IMR-90 (cell line): Measurements from ENCODE around the gene ACP4.

ENCODE experiments used
- BHLHE40 ChIP-seq: fragments of 150-350 bp; IDR thresholded peaks from 2 replicates; pipeline ENCODE4 v1.6.1; 2016; ENCODE audit warnings: mild to moderate bottlenecking, low read depth, low read length
- MAZ ChIP-seq: IDR thresholded peaks from 2 replicates; pipeline ENCODE4 v1.6.1; 2012; ENCODE audit warnings: low read depth, mild to moderate bottlenecking, low read length, improper control_type of control experiment, moderate library complexity, borderline replicate concordance
- RAD21 ChIP-seq: IDR thresholded peaks from 2 replicates; pipeline ENCODE4 v1.6.1; 2012; ENCODE audit warnings: low read length, improper control_type of control experiment
- TF ChIP-seq, protein P1 (sequence below): conservative IDR thresholded peaks from 2 replicates; pipeline ENCODE4 v1.5.1; 2012; ENCODE audit warnings: mild to moderate bottlenecking, low read depth, low read length, improper control_type of control experiment

DNA sequence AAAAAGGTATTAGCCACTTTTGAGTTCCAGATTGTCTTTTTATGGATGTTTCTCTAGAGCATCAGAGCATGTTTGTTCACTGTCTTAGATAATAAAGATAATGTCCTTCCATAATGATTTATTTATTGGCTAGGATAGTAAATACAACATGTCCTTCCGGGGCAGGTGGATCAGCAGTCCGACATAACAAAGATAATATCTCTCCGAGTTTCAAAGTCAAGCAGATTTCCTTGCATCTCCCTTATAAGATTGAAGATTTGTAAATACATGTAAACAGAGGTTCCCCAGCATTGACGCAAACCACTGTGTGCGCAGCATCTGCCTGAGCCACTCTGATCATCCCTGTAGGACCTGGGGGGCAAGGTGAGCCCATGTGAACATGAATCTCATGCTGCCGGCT is 51.9 kb downstream of the ACP4 start:
- TF ChIP-seq BHLHE40 = no peak
- TF ChIP-seq RAD21 = no peak
- no peak for TF ChIP-seq MAZ
- TF ChIP-seq, protein P1, sequence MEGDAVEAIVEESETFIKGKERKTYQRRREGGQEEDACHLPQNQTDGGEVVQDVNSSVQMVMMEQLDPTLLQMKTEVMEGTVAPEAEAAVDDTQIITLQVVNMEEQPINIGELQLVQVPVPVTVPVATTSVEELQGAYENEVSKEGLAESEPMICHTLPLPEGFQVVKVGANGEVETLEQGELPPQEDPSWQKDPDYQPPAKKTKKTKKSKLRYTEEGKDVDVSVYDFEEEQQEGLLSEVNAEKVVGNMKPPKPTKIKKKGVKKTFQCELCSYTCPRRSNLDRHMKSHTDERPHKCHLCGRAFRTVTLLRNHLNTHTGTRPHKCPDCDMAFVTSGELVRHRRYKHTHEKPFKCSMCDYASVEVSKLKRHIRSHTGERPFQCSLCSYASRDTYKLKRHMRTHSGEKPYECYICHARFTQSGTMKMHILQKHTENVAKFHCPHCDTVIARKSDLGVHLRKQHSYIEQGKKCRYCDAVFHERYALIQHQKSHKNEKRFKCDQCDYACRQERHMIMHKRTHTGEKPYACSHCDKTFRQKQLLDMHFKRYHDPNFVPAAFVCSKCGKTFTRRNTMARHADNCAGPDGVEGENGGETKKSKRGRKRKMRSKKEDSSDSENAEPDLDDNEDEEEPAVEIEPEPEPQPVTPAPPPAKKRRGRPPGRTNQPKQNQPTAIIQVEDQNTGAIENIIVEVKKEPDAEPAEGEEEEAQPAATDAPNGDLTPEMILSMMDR = no peak
